Breast epithelium (tissue), 3 donors: ENCODE measurements around the gene TRIM65.

ENCODE experiments used
- POLR2A ChIP-seq: fragments of 450-650 bp; IDR thresholded peaks from one replicate; pipeline ENCODE4 v1.6.1; 2016; ENCODE audit warnings: antibody characterized with exemption, mild to moderate bottlenecking, moderate library complexity
- TF ChIP-seq, protein P1 (sequence below), 3 donors: fragments of 450-650 bp; IDR thresholded peaks; one replicate each; pipeline ENCODE4 v1.5.1; 2016 to 2017; ENCODE audit warnings: antibody characterized with exemption in 3 of 3, mild to moderate bottlenecking in 3 of 3, moderate library complexity in 3 of 3

DNA sequence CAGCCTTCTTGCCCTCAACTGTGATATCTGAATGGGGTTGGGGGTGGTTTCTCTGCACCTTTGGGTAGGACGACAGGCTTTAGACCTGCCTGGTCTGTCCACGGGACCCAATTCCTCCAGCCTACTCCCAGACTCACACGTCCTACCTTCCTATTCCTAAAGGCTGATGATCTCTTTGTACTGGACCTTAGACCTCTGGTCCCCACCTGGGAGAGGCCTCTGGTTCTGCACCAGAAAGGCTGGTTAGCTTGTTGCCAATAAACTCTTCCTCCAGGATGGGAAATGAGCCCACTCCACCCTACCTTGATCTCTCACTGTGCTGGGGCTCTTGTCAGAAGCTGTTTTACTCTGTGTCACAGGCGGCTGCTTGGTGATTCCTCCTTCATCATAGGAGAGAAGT lies 29.7 kb upstream of the TRIM65 start:
- TF ChIP-seq, protein P1, sequence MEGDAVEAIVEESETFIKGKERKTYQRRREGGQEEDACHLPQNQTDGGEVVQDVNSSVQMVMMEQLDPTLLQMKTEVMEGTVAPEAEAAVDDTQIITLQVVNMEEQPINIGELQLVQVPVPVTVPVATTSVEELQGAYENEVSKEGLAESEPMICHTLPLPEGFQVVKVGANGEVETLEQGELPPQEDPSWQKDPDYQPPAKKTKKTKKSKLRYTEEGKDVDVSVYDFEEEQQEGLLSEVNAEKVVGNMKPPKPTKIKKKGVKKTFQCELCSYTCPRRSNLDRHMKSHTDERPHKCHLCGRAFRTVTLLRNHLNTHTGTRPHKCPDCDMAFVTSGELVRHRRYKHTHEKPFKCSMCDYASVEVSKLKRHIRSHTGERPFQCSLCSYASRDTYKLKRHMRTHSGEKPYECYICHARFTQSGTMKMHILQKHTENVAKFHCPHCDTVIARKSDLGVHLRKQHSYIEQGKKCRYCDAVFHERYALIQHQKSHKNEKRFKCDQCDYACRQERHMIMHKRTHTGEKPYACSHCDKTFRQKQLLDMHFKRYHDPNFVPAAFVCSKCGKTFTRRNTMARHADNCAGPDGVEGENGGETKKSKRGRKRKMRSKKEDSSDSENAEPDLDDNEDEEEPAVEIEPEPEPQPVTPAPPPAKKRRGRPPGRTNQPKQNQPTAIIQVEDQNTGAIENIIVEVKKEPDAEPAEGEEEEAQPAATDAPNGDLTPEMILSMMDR (IDR thresholded peaks at IDR 0.05): no peak
- TF ChIP-seq POLR2A: no peak
